Measurements from ENCODE around the gene PACRG. TPM values are rescaled to one million over a fixed set of nuclear protein-coding genes. Genes with fewer than 3 reads are reported as not detected.
A peak's percentile ranks its signal among the peaks of the same experiment; 100 is the strongest.

PACRG gene
- total RNA-seq, 2 donors from 2014 or later, result 2.8 to 21.3 TPM

DNA sequence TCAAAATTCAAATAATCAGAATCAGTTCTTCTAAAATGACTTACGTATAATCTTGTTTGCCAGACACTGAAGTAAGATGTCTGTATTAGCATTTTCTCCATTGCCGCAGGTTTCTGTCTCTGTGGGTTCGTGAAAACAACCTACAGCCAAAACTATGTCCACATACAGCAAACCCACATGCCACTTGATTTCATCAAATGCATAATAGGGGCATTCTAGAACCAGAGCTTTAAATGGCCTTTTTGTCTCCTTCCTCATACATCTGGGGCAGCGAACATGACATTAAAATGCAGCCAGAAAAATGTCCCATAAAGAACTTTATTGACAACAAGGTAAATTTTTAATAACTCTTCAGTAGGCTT lies 596.5 kb downstream of the PACRG start:
- DNase-seq (ENCODE audit: low spot score), result no peak
- Histone ChIP-seq H3K36me3 (no peaks in the 10 kb centered on the region), H3K27me3 (no peaks in the 10 kb centered on the region), H3K4me3 (no peak overlapping the region), H3K9me3 (no peaks in the 10 kb centered on the region), H3K27ac (no peak overlapping the region), H3K4me1 (peaks cover 0 to 27% of the 10 kb centered on the region in 2 donors)
- TF ChIP-seq, protein P1, sequence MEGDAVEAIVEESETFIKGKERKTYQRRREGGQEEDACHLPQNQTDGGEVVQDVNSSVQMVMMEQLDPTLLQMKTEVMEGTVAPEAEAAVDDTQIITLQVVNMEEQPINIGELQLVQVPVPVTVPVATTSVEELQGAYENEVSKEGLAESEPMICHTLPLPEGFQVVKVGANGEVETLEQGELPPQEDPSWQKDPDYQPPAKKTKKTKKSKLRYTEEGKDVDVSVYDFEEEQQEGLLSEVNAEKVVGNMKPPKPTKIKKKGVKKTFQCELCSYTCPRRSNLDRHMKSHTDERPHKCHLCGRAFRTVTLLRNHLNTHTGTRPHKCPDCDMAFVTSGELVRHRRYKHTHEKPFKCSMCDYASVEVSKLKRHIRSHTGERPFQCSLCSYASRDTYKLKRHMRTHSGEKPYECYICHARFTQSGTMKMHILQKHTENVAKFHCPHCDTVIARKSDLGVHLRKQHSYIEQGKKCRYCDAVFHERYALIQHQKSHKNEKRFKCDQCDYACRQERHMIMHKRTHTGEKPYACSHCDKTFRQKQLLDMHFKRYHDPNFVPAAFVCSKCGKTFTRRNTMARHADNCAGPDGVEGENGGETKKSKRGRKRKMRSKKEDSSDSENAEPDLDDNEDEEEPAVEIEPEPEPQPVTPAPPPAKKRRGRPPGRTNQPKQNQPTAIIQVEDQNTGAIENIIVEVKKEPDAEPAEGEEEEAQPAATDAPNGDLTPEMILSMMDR (IDR thresholded peaks at IDR 0.05), result no peak

DNA sequence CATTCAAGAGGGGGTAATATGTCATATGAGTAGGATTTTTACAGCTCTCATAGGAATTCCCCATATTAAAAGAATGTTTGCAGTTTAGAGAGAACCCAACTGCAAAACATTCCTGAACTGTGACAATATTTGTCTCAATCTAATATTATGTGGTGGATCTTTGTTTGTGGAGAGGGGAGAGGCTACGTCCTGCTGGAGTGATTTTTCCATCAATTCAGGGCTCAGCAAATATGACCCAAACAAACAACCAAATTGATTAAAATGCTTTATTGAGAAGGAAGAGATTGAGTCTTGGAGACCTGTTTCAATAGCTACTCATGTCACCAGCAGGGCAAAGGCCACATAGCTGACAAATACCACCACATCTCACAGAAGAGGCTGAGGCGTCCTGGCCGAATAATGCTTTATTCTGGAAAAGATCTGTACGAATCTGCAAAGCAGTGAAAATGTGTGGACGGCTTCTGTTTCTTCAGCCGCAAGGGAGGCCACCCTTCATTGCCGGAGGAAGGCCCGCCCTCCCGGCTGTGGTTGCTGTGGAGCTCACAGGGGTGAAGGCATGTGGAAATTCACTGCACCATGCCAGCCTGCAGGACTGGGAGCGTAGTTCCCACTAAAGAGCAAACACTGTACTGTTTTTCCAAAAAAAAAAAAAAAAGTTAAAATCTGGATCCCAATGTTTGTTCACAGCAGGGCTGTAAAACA lies 597.1 kb downstream of the PACRG start:
- Histone ChIP-seq H3K27me3 (no peaks in the 10 kb centered on the region), H3K27ac (no peak overlapping the region), H3K9me3 (no peaks in the 10 kb centered on the region), H3K4me3 (no peak overlapping the region), H3K36me3 (no peaks in the 10 kb centered on the region), H3K4me1 (peaks cover 0 to 29% of the 10 kb centered on the region in 2 donors)
- DNase-seq (ENCODE audit: low spot score), result peak; percentile 70
- TF ChIP-seq, protein P1 (IDR thresholded peaks at IDR 0.05), result no peak

DNA sequence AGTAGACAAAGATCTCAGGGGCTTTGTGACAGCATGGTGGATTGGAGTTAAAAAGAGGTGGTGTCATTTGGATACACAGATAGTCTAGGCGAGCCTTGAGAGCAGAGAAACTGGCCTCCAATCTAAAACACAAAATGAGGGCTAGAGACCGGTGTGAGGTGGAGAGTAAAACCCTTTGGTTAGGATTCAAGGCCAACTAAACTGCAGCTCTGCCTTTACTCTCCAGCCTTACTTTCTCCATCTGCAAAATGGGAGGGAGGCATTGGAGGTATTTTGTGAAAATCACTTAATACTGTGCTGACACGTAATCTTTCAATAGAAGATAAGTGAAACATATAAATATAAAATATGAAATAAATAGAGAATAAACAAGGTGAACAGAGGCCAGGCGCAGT lies 597.6 kb downstream of the PACRG start:
- Histone ChIP-seq H3K27ac (no peak overlapping the region), H3K4me1 (peaks cover 0 to 29% of the 10 kb centered on the region in 2 donors), H3K4me3 (no peak overlapping the region), H3K9me3 (no peaks in the 10 kb centered on the region), H3K36me3 (no peaks in the 10 kb centered on the region), H3K27me3 (no peaks in the 10 kb centered on the region)
- DNase-seq (ENCODE audit: low spot score), result no peak
- TF ChIP-seq, protein P1 (IDR thresholded peaks at IDR 0.05), result no peak

DNA sequence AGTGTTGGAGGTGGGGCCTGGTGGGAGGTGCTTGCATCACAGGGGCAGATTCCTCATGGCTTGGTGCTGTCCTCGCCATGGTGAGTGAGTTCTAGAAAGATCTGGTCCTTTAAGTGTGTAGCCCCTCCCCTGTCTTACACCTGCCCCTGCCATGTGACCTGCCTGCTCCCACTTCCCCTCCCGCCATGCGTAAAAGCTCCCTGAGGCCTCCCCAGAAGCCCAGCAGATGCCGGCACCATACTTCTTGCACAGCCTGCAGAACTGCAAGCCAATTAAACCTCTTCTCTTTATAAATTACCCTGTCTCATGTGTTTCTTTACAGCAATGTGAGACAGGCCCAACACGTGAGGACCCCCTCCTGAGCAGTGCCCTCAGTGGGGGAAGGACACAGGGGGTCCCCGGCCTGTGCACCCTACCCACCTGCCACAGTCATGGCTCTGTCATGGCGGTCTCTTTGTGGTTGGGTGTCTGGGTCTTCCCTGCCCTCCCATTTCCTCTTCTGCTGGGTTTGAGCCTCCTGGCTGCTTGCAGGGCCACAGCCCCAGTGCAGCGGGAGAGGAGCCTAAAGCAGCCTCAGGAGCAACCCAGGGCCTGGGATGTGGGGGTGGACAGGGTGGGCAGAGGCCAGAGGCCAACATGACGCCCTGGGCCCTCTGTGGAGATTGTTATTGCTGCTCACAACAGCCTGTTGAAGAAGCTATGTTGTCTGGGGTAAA lies 599.5 kb downstream of the PACRG start:
- Histone ChIP-seq H3K27me3 (no peaks in the 10 kb centered on the region), H3K36me3 (no peaks in the 10 kb centered on the region), H3K4me1 (peaks cover 0 to 19% of the 10 kb centered on the region in 2 donors), H3K27ac (no peak overlapping the region), H3K9me3 (no peaks in the 10 kb centered on the region), H3K4me3 (no peak overlapping the region)
- DNase-seq (ENCODE audit: low spot score), result no peak
- TF ChIP-seq, protein P1 (IDR thresholded peaks at IDR 0.05), result no peak

DNA sequence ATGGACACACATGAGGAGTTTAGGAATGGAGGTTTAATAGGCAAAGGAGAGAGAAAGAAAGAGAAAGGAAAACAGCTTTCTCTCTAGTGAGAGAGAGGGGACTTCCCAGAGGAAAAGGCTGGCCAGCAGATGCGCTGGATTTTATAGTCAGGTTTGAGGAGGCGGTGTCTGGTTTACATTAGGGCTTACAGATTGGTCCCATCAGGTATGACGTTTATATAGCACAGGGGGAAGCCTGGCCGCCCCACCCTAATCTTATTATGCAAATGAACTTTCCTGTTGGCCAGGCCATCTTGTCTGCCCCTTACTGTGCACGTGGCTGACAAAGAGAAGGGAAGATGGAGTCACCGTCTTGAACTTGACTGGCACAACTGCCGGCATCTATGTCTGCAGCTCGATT lies 600.1 kb downstream of the PACRG start:
- no peak overlapping the region for H3K27ac ChIP-seq
- H3K4me3 ChIP-seq, result no peak overlapping the region
- TF ChIP-seq, protein P1 (IDR thresholded peaks at IDR 0.05), result no peak
- H3K9me3 ChIP-seq, result no peaks in the 10 kb centered on the region
- no peaks in the 10 kb centered on the region for H3K27me3 ChIP-seq
- DNase-seq (ENCODE audit: low spot score), result no peak
- peaks cover 0 to 19% of the 10 kb centered on the region in 2 donors for H3K4me1 ChIP-seq
- H3K36me3 ChIP-seq, result no peaks in the 10 kb centered on the region

All from right atrium auricular region (tissue), 2 donors.